HEK293T (cell line): ENCODE results near the gene THSD4.

ENCODE experiments used
- ARNT ChIP-seq: fragments of 450-650 bp; IDR thresholded peaks from 2 replicates; pipeline ENCODE4 v1.6.1; 2017; ENCODE audit warnings: mild to moderate bottlenecking
- BHLHE40 ChIP-seq: fragments of 450-650 bp; IDR thresholded peaks from 2 replicates; pipeline ENCODE4 v1.6.1; 2016; ENCODE audit warnings: mild to moderate bottlenecking, moderate library complexity, borderline replicate concordance
- ELF4 ChIP-seq: fragments of 450-650 bp; IDR thresholded peaks from 2 replicates; pipeline ENCODE4 v1.6.1; 2017; ENCODE audit warnings: antibody characterized with exemption
- FOXA1 ChIP-seq: fragments of 450-650 bp; IDR thresholded peaks from 2 replicates; pipeline ENCODE4 v1.6.1; 2016; ENCODE audit warnings: mild to moderate bottlenecking
- HDGF ChIP-seq: fragments of 450-650 bp; IDR thresholded peaks from 2 replicates; pipeline ENCODE4 v1.6.1; 2017; ENCODE audit warnings: antibody characterized with exemption, borderline replicate concordance
- SP1 ChIP-seq: fragments of 450-650 bp; IDR thresholded peaks from 2 replicates; pipeline ENCODE4 v1.6.1; 2017
- TARDBP ChIP-seq: fragments of 450-650 bp; IDR thresholded peaks from 2 replicates; pipeline ENCODE4 v1.6.1; 2016
- ZNF384 ChIP-seq: fragments of 450-650 bp; IDR thresholded peaks from 2 replicates; pipeline ENCODE4 v1.6.1; 2016
- TF ChIP-seq, protein P1 (sequence below): fragments of 450-650 bp; IDR thresholded peaks from 2 replicates; pipeline ENCODE4 v1.6.1; 2016

DNA sequence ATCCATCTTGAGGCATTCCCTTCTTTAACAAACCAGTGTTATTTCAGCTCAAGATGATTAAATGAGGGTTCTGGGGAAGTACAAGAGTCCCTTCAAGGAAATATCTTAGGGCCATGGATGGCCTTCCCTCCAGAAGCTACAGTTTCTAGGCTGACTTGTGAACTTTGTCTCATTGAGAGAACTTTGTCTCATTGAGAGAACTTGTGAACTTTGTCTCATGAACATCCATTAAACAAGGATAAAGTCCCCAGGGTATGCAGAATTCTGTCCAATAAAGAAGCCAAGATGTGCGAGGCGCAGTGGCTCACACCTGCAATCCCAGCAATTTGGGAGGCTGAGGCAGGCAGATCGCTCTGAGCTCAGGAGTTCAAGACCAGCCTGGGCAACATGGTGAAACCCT lies 341.5 kb downstream of the THSD4 start:
- TF ChIP-seq SP1 = no peak
- no peak for TF ChIP-seq HDGF
- TF ChIP-seq ZNF384 = no peak
- no peak for TF ChIP-seq BHLHE40
- no peak for TF ChIP-seq ARNT
- TF ChIP-seq, protein P1, sequence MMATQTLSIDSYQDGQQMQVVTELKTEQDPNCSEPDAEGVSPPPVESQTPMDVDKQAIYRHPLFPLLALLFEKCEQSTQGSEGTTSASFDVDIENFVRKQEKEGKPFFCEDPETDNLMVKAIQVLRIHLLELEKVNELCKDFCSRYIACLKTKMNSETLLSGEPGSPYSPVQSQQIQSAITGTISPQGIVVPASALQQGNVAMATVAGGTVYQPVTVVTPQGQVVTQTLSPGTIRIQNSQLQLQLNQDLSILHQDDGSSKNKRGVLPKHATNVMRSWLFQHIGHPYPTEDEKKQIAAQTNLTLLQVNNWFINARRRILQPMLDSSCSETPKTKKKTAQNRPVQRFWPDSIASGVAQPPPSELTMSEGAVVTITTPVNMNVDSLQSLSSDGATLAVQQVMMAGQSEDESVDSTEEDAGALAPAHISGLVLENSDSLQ = no peak
- TF ChIP-seq FOXA1 = no peak
- no peak for TF ChIP-seq TARDBP
- no peak for TF ChIP-seq ELF4
